ENCODE results near the gene ZNF211.

Gene ZNF211

GRCh38 chr19:57620673-57621348 is 12.2 kb upstream of the ZNF211 start:
- peaks cover 73 to 80% of the 10 kb centered on the region in 2 donors for H3K36me3 ChIP-seq (ENCODE audit: control insufficient read depth in 1 of 2, insufficient read depth in 2 of 2, low read length in 2 of 2)
- no peak overlapping the region for H3K27ac ChIP-seq (ENCODE audit: low read depth, low read length)
- no peak overlapping the region for H3K9ac ChIP-seq (ENCODE audit: low read depth in 1 of 2, low read length in 2 of 2)
- H3K4me1 ChIP-seq (ENCODE audit: control insufficient read depth in 1 of 2, insufficient read depth in 2 of 2, low read length in 2 of 2): no peaks in the 10 kb centered on the region
- peaks cover 95 to 98% of the 10 kb centered on the region in 2 donors for H3K9me3 ChIP-seq (ENCODE audit: control insufficient read depth in 1 of 2, low read length in 2 of 2)
- no peaks in the 10 kb centered on the region for H3K27me3 ChIP-seq (ENCODE audit: control insufficient read depth in 1 of 2, insufficient read depth in 2 of 2, low read length in 2 of 2)
- peak overlapping the region; percentile 40 to 43 for H3K4me3 ChIP-seq (ENCODE audit: low read depth in 1 of 2, low read length in 2 of 2)

GRCh38 chr19:57623091-57623490 is 9.9 kb upstream of the ZNF211 start:
- peaks cover 84 to 85% of the 10 kb centered on the region in 2 donors for H3K9me3 ChIP-seq (ENCODE audit: control insufficient read depth in 1 of 2, low read length in 2 of 2)
- H3K36me3 ChIP-seq (ENCODE audit: control insufficient read depth in 1 of 2, insufficient read depth in 2 of 2, low read length in 2 of 2): peaks cover 50 to 58% of the 10 kb centered on the region in 2 donors
- peak overlapping the region; percentile 37 to 40 for H3K4me3 ChIP-seq (ENCODE audit: low read depth in 1 of 2, low read length in 2 of 2)
- no peaks in the 10 kb centered on the region for H3K27me3 ChIP-seq (ENCODE audit: control insufficient read depth in 1 of 2, insufficient read depth in 2 of 2, low read length in 2 of 2)
- no peaks in the 10 kb centered on the region for H3K4me1 ChIP-seq (ENCODE audit: control insufficient read depth in 1 of 2, insufficient read depth in 2 of 2, low read length in 2 of 2)
- H3K9ac ChIP-seq (ENCODE audit: low read depth in 1 of 2, low read length in 2 of 2): no peak overlapping the region
- no peak overlapping the region for H3K27ac ChIP-seq (ENCODE audit: low read depth, low read length)

- Histone ChIP-seq H3K9ac (ENCODE audit: low read depth in 1 of 2, low read length in 2 of 2) (peak overlapping the region; percentile 63 to 77), H3K36me3 (ENCODE audit: control insufficient read depth in 1 of 2, insufficient read depth in 2 of 2, low read length in 2 of 2) (peaks cover 14 to 34% of the 10 kb centered on the region in 2 donors), H3K4me1 (ENCODE audit: control insufficient read depth in 1 of 2, insufficient read depth in 2 of 2, low read length in 2 of 2) (peaks cover 7 to 12% of the 10 kb centered on the region in 2 donors), H3K27ac (ENCODE audit: low read depth, low read length) (no peak overlapping the region), H3K27me3 (ENCODE audit: control insufficient read depth in 1 of 2, insufficient read depth in 2 of 2, low read length in 2 of 2) (no peaks in the 10 kb centered on the region), H3K4me3 (ENCODE audit: low read depth in 1 of 2, low read length in 2 of 2) (peak overlapping the region; percentile 87 to 90), H3K9me3 (ENCODE audit: control insufficient read depth in 1 of 2, low read length in 2 of 2) (peaks cover 22 to 32% of the 10 kb centered on the region in 2 donors)
Observed at GRCh38 chr19:57633832-57634131, 814 bp downstream of the ZNF211 start.

- Histone ChIP-seq H3K27me3 (ENCODE audit: control insufficient read depth in 1 of 2, insufficient read depth in 2 of 2, low read length in 2 of 2) (no peaks in the 10 kb centered on the region), H3K9ac (ENCODE audit: low read depth in 1 of 2, low read length in 2 of 2) (no peak overlapping the region), H3K36me3 (ENCODE audit: control insufficient read depth in 1 of 2, insufficient read depth in 2 of 2, low read length in 2 of 2) (peaks cover 44 to 68% of the 10 kb centered on the region in 2 donors), H3K27ac (ENCODE audit: low read depth, low read length) (no peak overlapping the region), H3K4me3 (ENCODE audit: low read depth in 1 of 2, low read length in 2 of 2) (no peak overlapping the region), H3K9me3 (ENCODE audit: control insufficient read depth in 1 of 2, low read length in 2 of 2) (peaks cover 56 to 57% of the 10 kb centered on the region in 2 donors), H3K4me1 (ENCODE audit: control insufficient read depth in 1 of 2, insufficient read depth in 2 of 2, low read length in 2 of 2) (peaks cover 7 to 12% of the 10 kb centered on the region in 2 donors)
Observed at GRCh38 chr19:57637379-57637778, 4.4 kb downstream of the ZNF211 start.

- H3K4me1 ChIP-seq (ENCODE audit: control insufficient read depth in 1 of 2, insufficient read depth in 2 of 2, low read length in 2 of 2): no peaks in the 10 kb centered on the region
- H3K4me3 ChIP-seq (ENCODE audit: low read depth in 1 of 2, low read length in 2 of 2): peak overlapping the region in 1 of 2 donors; percentile 42
- H3K9me3 ChIP-seq (ENCODE audit: control insufficient read depth in 1 of 2, low read length in 2 of 2): peaks cover 58 to 62% of the 10 kb centered on the region in 2 donors
- no peak overlapping the region for H3K9ac ChIP-seq (ENCODE audit: low read depth in 1 of 2, low read length in 2 of 2)
- H3K27ac ChIP-seq (ENCODE audit: low read depth, low read length): no peak overlapping the region
- H3K27me3 ChIP-seq (ENCODE audit: control insufficient read depth in 1 of 2, insufficient read depth in 2 of 2, low read length in 2 of 2): no peaks in the 10 kb centered on the region
- peaks cover 42 to 47% of the 10 kb centered on the region in 2 donors for H3K36me3 ChIP-seq (ENCODE audit: control insufficient read depth in 1 of 2, insufficient read depth in 2 of 2, low read length in 2 of 2)
Observed at GRCh38 chr19:57641715-57642234, 8.8 kb downstream of the ZNF211 start.

GRCh38 chr19:57642396-57643046 is 9.6 kb downstream of the ZNF211 start:
- H3K27ac ChIP-seq (ENCODE audit: low read depth, low read length): no peak overlapping the region
- H3K9me3 ChIP-seq (ENCODE audit: control insufficient read depth in 1 of 2, low read length in 2 of 2): peaks cover 55% of the 10 kb centered on the region in 2 donors
- no peaks in the 10 kb centered on the region for H3K4me1 ChIP-seq (ENCODE audit: control insufficient read depth in 1 of 2, insufficient read depth in 2 of 2, low read length in 2 of 2)
- H3K9ac ChIP-seq (ENCODE audit: low read depth in 1 of 2, low read length in 2 of 2): no peak overlapping the region
- peaks cover 38 to 41% of the 10 kb centered on the region in 2 donors for H3K36me3 ChIP-seq (ENCODE audit: control insufficient read depth in 1 of 2, insufficient read depth in 2 of 2, low read length in 2 of 2)
- no peaks in the 10 kb centered on the region for H3K27me3 ChIP-seq (ENCODE audit: control insufficient read depth in 1 of 2, insufficient read depth in 2 of 2, low read length in 2 of 2)
- peak overlapping the region in 1 of 2 donors; percentile 42 for H3K4me3 ChIP-seq (ENCODE audit: low read depth in 1 of 2, low read length in 2 of 2)

- H3K4me1 ChIP-seq (ENCODE audit: control insufficient read depth in 1 of 2, insufficient read depth in 2 of 2, low read length in 2 of 2): no peaks in the 10 kb centered on the region
- H3K9me3 ChIP-seq (ENCODE audit: control insufficient read depth in 1 of 2, low read length in 2 of 2): peaks cover 45 to 52% of the 10 kb centered on the region in 2 donors
- H3K36me3 ChIP-seq (ENCODE audit: control insufficient read depth in 1 of 2, insufficient read depth in 2 of 2, low read length in 2 of 2): peaks cover 37 to 38% of the 10 kb centered on the region in 2 donors
- H3K9ac ChIP-seq (ENCODE audit: low read depth in 1 of 2, low read length in 2 of 2): no peak overlapping the region
- no peaks in the 10 kb centered on the region for H3K27me3 ChIP-seq (ENCODE audit: control insufficient read depth in 1 of 2, insufficient read depth in 2 of 2, low read length in 2 of 2)
- H3K4me3 ChIP-seq (ENCODE audit: low read depth in 1 of 2, low read length in 2 of 2): no peak overlapping the region
- H3K27ac ChIP-seq (ENCODE audit: low read depth, low read length): no peak overlapping the region
Observed at GRCh38 chr19:57643734-57644133, 10.8 kb downstream of the ZNF211 start.

GRCh38 chr19:57648331-57649003 is 15.5 kb downstream of the ZNF211 start:
- Histone ChIP-seq H3K4me1 (ENCODE audit: control insufficient read depth in 1 of 2, insufficient read depth in 2 of 2, low read length in 2 of 2) (no peaks in the 10 kb centered on the region), H3K27me3 (ENCODE audit: control insufficient read depth in 1 of 2, insufficient read depth in 2 of 2, low read length in 2 of 2) (no peaks in the 10 kb centered on the region), H3K9ac (ENCODE audit: low read depth in 1 of 2, low read length in 2 of 2) (no peak overlapping the region), H3K9me3 (ENCODE audit: control insufficient read depth in 1 of 2, low read length in 2 of 2) (peaks cover 8 to 23% of the 10 kb centered on the region in 2 donors), H3K36me3 (ENCODE audit: control insufficient read depth in 1 of 2, insufficient read depth in 2 of 2, low read length in 2 of 2) (no peaks in the 10 kb centered on the region), H3K27ac (ENCODE audit: low read depth, low read length) (no peak overlapping the region), H3K4me3 (ENCODE audit: low read depth in 1 of 2, low read length in 2 of 2) (no peak overlapping the region)

- Histone ChIP-seq H3K4me3 (ENCODE audit: low read depth in 1 of 2, low read length in 2 of 2) (peak overlapping the region in 1 of 2 donors; percentile 18), H3K27ac (ENCODE audit: low read depth, low read length) (no peak overlapping the region), H3K27me3 (ENCODE audit: control insufficient read depth in 1 of 2, insufficient read depth in 2 of 2, low read length in 2 of 2) (no peaks in the 10 kb centered on the region), H3K36me3 (ENCODE audit: control insufficient read depth in 1 of 2, insufficient read depth in 2 of 2, low read length in 2 of 2) (no peaks in the 10 kb centered on the region), H3K9ac (ENCODE audit: low read depth in 1 of 2, low read length in 2 of 2) (no peak overlapping the region), H3K4me1 (ENCODE audit: control insufficient read depth in 1 of 2, insufficient read depth in 2 of 2, low read length in 2 of 2) (no peaks in the 10 kb centered on the region), H3K9me3 (ENCODE audit: control insufficient read depth in 1 of 2, low read length in 2 of 2) (peaks cover 13 to 24% of the 10 kb centered on the region in 2 donors)
Observed at GRCh38 chr19:57651654-57651996, 18.7 kb downstream of the ZNF211 start.

GRCh38 chr19:57653689-57654088 is 20.7 kb downstream of the ZNF211 start:
- Histone ChIP-seq H3K9me3 (ENCODE audit: control insufficient read depth in 1 of 2, low read length in 2 of 2) (peaks cover 13 to 19% of the 10 kb centered on the region in 2 donors), H3K27ac (ENCODE audit: low read depth, low read length) (no peak overlapping the region), H3K4me1 (ENCODE audit: control insufficient read depth in 1 of 2, insufficient read depth in 2 of 2, low read length in 2 of 2) (no peaks in the 10 kb centered on the region), H3K4me3 (ENCODE audit: low read depth in 1 of 2, low read length in 2 of 2) (no peak overlapping the region), H3K9ac (ENCODE audit: low read depth in 1 of 2, low read length in 2 of 2) (no peak overlapping the region), H3K36me3 (ENCODE audit: control insufficient read depth in 1 of 2, insufficient read depth in 2 of 2, low read length in 2 of 2) (no peaks in the 10 kb centered on the region), H3K27me3 (ENCODE audit: control insufficient read depth in 1 of 2, insufficient read depth in 2 of 2, low read length in 2 of 2) (no peaks in the 10 kb centered on the region)

All from duodenal mucosa (tissue), 2 donors.